ENCODE results near the gene KIAA0319L. TPM values are rescaled to one million over a fixed set of nuclear protein-coding genes. Genes with fewer than 3 reads are reported as not detected.

KIAA0319L gene
- total RNA-seq, 1 experiment from 2014 or later = 46.4 TPM

DNA sequence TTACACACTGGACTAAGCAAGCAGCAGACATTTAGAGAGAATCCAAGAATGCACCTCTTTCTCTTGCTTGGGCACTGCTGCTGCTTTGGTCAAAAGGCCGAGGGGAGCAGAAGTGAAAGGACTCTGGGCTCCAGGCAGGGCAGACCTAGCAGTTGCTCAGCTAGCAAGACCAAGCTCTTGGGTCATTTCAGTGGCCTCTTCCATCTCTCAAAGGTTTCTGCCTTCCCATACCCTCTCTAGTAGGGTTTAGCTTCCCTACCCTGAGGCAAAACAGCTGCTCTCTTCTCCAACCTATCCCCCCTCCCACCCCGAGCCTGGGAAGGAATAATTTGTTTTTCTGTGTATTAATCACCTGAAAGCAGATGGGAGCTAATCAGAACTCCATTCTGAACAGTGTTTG is 41.7 kb upstream of the KIAA0319L start:
- H2AK5ac ChIP-seq (ENCODE audit: insufficient read length, low read length) = no peak overlapping the region
- H2BK12ac ChIP-seq (ENCODE audit: insufficient read length, low read depth, low read length) = no peak overlapping the region
- H3K4me1 Mint-ChIP-seq = no peaks in the 10 kb centered on the region
- no peak overlapping the region for H3K9ac ChIP-seq (ENCODE audit: extremely low read depth, insufficient read length, low read length)
- H3K36me3 Mint-ChIP-seq (ENCODE audit: insufficient read depth in 1 of 3, low read depth in 3 of 3) = peaks cover 10 to 31% (median 19%) of the 10 kb centered on the region in 3 experiments
- no peak overlapping the region for H3T11ph ChIP-seq (ENCODE audit: low read length)
- H3K4me3 Mint-ChIP-seq = no peak overlapping the region
- H3K23me2 ChIP-seq (ENCODE audit: insufficient read length, low read depth, low read length, poor library complexity, severe bottlenecking) = no peaks in the 10 kb centered on the region
- H4K8ac ChIP-seq (replicated peaks; ENCODE audit: insufficient read length, low read depth, low read length) = no peak overlapping the region
- peak overlapping the region in 1 of 3 experiments; percentile 67; a peak in 2 of 7 replicates for H3K27ac Mint-ChIP-seq
- no CpG with 5 or more reads among the region's 2 CpGs for WGBS (ENCODE audit: extremely low coverage, insufficient read length, low lambda C conversion rate)
- no peak overlapping the region for H2AFZ ChIP-seq (ENCODE audit: low read length)
- H3K79me1 ChIP-seq (ENCODE audit: insufficient read depth, low read depth, low read length, poor library complexity, severe bottlenecking) = no peaks in the 10 kb centered on the region
- no peaks in the 10 kb centered on the region for H3K4me1 ChIP-seq (ENCODE audit: insufficient read depth, low read length)
- TF ChIP-seq, protein P1, sequence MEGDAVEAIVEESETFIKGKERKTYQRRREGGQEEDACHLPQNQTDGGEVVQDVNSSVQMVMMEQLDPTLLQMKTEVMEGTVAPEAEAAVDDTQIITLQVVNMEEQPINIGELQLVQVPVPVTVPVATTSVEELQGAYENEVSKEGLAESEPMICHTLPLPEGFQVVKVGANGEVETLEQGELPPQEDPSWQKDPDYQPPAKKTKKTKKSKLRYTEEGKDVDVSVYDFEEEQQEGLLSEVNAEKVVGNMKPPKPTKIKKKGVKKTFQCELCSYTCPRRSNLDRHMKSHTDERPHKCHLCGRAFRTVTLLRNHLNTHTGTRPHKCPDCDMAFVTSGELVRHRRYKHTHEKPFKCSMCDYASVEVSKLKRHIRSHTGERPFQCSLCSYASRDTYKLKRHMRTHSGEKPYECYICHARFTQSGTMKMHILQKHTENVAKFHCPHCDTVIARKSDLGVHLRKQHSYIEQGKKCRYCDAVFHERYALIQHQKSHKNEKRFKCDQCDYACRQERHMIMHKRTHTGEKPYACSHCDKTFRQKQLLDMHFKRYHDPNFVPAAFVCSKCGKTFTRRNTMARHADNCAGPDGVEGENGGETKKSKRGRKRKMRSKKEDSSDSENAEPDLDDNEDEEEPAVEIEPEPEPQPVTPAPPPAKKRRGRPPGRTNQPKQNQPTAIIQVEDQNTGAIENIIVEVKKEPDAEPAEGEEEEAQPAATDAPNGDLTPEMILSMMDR (conservative IDR thresholded peaks at IDR 0.05) = no peak
- no peak overlapping the region for H3K14ac ChIP-seq (ENCODE audit: insufficient read depth, low read length)
- H3K27me3 ChIP-seq (ENCODE audit: insufficient read depth, low read length) = no peaks in the 10 kb centered on the region
- H3K4me2 ChIP-seq (ENCODE audit: insufficient read depth, insufficient read length, low read length) = no peak overlapping the region
- no peak overlapping the region for H3K4ac ChIP-seq (ENCODE audit: low read depth, low read length)
- H4K91ac ChIP-seq (ENCODE audit: insufficient read length, low read depth, low read length) = no peak overlapping the region
- no peak overlapping the region for H3K18ac ChIP-seq (ENCODE audit: insufficient read length, low read depth, low read length)
- H4K5ac ChIP-seq (ENCODE audit: insufficient read length, low read depth, low read length) = no peak overlapping the region
- DNase-seq = no peak
- H2BK15ac ChIP-seq (ENCODE audit: low read depth, low read length) = no peak overlapping the region
- H3K9me3 Mint-ChIP-seq = no peaks in the 10 kb centered on the region
- no peaks in the 10 kb centered on the region for H4K20me1 ChIP-seq (ENCODE audit: control insufficient read depth, insufficient read depth, insufficient read length)
- no peak overlapping the region for H3K27ac ChIP-seq (ENCODE audit: insufficient read length, low read depth, low read length)
- H3K23ac ChIP-seq (ENCODE audit: insufficient read length, low read depth, low read length) = no peak overlapping the region
- no peaks in the 10 kb centered on the region for H3K27me3 Mint-ChIP-seq (ENCODE audit: low read depth)
- H2BK5ac ChIP-seq (ENCODE audit: insufficient read length, low read length) = no peak overlapping the region
- H2BK20ac ChIP-seq (ENCODE audit: low read depth, low read length, poor library complexity, severe bottlenecking) = no peak overlapping the region
- H3K56ac ChIP-seq (ENCODE audit: insufficient read length, low read depth, low read length) = no peak overlapping the region
- H3K9me3 ChIP-seq (ENCODE audit: control insufficient read depth, low read depth, low read length) = no peaks in the 10 kb centered on the region
- H2BK120ac ChIP-seq (ENCODE audit: low read depth, low read length, poor library complexity, severe bottlenecking) = no peak overlapping the region
- H3K79me2 ChIP-seq (ENCODE audit: insufficient read depth, low read length) = no peaks in the 10 kb centered on the region

Measured in H9 (cell line).